K562 (cell line): Measurements from ENCODE around the gene EML5. TPM values are rescaled to one million over a fixed set of nuclear protein-coding genes. Genes with fewer than 3 reads are reported as not detected.

Source experiments
- ATAC-seq: fragments of 200-7000 bp; cut with Tn5 transposase; 3 replicates; pipeline ENCODE4 v1.9.1; 2020; ENCODE audit warnings: moderate library complexity
- BruUV-seq: library from RNA; stranded (reverse); fragments of 400-500 nt; replicated peaks from 2 replicates; lab custom pipeline; 2021; lab: Mats Ljungman, UMichigan
- CTCF ChIA-PET: fragments of 300-600 bp; formaldehyde crosslinking; extraction: SDS; loops from one replicate; lab custom pipeline; 2021; ENCODE audit warnings: low intra/inter-chr PET ratio; lab: Yijun Ruan, JAX
- POLR2A ChIA-PET: fragments of 300-600, 350-650 bp; sonication (Branson Sonifier 250); formaldehyde crosslinking; extraction: SDS; loops from one replicate; lab custom pipeline; 2021; ENCODE audit warnings: antibody characterized with exemption, inconsistent platforms; lab: Yijun Ruan, JAX
- DNase-seq, 4 experiments: peaks; one replicate each; pipeline versions ENCODE4 v3.0.0 to v3.0.0-alpha.2; 2011 to 2018; ENCODE audit warnings: low spot score in 3 of 4, mixed read lengths in 3 of 4; ENCODE audit errors: extremely low read depth in 1 of 4
- FAIRE-seq: peaks from 2 replicates; lab custom pipeline; 2011; peaks lifted over from hg19 to GRCh38; lab: Jason Lieb, UNC
- H2AFZ ChIP-seq: 2 replicates; pipeline ENCODE4 v1.6.0; 2011; ENCODE audit warnings: low read depth, low read length, control low read depth, inconsistent platforms
- H3K27ac ChIP-seq: fragments of 200-600 bp; 3 replicates; pipeline ENCODE4 v1.8.0; 2011; ENCODE audit warnings: low read depth, mild to moderate bottlenecking, control low read depth, inconsistent platforms, low read length, moderate library complexity, mixed read lengths; ENCODE audit errors: extremely low read depth
- H3K27me3 ChIP-seq, 2 experiments: fragments of 300-600 bp in 1 of 2; 2 replicates in 1 of 2; 3 replicates in 1 of 2; pipeline versions ENCODE4 v1.6.0 to v1.8.0; 2011; ENCODE audit warnings: inconsistent platforms in 2 of 2, low read length in 2 of 2, mild to moderate bottlenecking in 1 of 2, mixed read lengths in 1 of 2, moderate library complexity in 1 of 2; ENCODE audit not compliant: control insufficient read depth in 2 of 2, insufficient read depth in 2 of 2
- H3K36me3 ChIP-seq: fragments of 300-600 bp; 3 replicates; pipeline ENCODE4 v1.8.0; 2011; ENCODE audit warnings: mild to moderate bottlenecking, low read length, inconsistent platforms; ENCODE audit not compliant: control insufficient read depth, insufficient read depth
- H3K4me1 ChIP-seq, 2 experiments: fragments of 200-600 bp in 1 of 2; replicated peaks in 1 of 2; 2 replicates in 1 of 2; 3 replicates in 1 of 2; pipeline versions ENCODE4 v1.5.1 to v1.8.0; 2011; ENCODE audit warnings: inconsistent platforms in 2 of 2, low read length in 2 of 2, mild to moderate bottlenecking in 1 of 2, mixed read lengths in 1 of 2, moderate library complexity in 1 of 2; ENCODE audit not compliant: control insufficient read depth in 2 of 2, insufficient read depth in 2 of 2
- H3K4me2 ChIP-seq: 2 replicates; pipeline ENCODE4 v1.6.1; 2011; ENCODE audit warnings: low read length, control low read depth, inconsistent platforms, mixed read lengths; ENCODE audit not compliant: insufficient read depth
- H3K4me3 ChIP-seq: fragments of 200-600 bp; sonication (generic), shearing (Covaris generic); 2 replicates; pipeline ENCODE4 v1.5.1; 2016; ENCODE audit warnings: control low read depth, inconsistent platforms
- H3K79me2 ChIP-seq: fragments of 200-600 bp; 3 replicates; pipeline ENCODE4 v1.8.0; 2011; ENCODE audit warnings: low read length, inconsistent platforms; ENCODE audit not compliant: control insufficient read depth, insufficient read depth
- H3K9ac ChIP-seq, 2 experiments: 2 replicates each; pipeline versions ENCODE4 v1.6.0 to v1.6.1; 2011; ENCODE audit warnings: low read depth in 2 of 2, low read length in 2 of 2, control low read depth in 1 of 2, inconsistent platforms in 1 of 2, mild to moderate bottlenecking in 1 of 2, mixed read lengths in 1 of 2; ENCODE audit not compliant: insufficient read depth in 1 of 2
- H3K9me1 ChIP-seq: one replicate; pipeline ENCODE4 v1.6.0; 2011; ENCODE audit warnings: inconsistent platforms, mild to moderate bottlenecking, low read length, moderate library complexity; ENCODE audit not compliant: control insufficient read depth, insufficient read depth
- H3K9me3 ChIP-seq: replicated peaks from 2 replicates; pipeline ENCODE4 v1.5.1; 2011; ENCODE audit warnings: low read depth, low read length, inconsistent platforms; ENCODE audit not compliant: control insufficient read depth, insufficient read depth
- H4K20me1 ChIP-seq: replicated peaks from 2 replicates; pipeline ENCODE4 v1.6.1; 2011; ENCODE audit warnings: low read length, inconsistent platforms, mixed read lengths; ENCODE audit not compliant: control insufficient read depth, insufficient read depth
- ARID1B ChIP-seq: fragments of 450-650 bp; IDR thresholded peaks from 2 replicates; pipeline ENCODE4 v1.6.1; 2016; ENCODE audit warnings: antibody characterized with exemption, mild to moderate bottlenecking, inconsistent platforms
- FOXA3 ChIP-seq, 2 experiments: fragments of 450-650 bp in 1 of 2; sonication (generic) in 1 of 2; formaldehyde crosslinking; IDR thresholded peaks in 1 of 2; conservative IDR thresholded peaks in 1 of 2; 2 replicates each; pipeline versions ENCODE4 v1.4.0 to v1.8.0; 2020 to 2022; ENCODE audit warnings: mild to moderate bottlenecking in 2 of 2, missing genetic modification reagents in 1 of 2
- GATA2 ChIP-seq: sonication (generic); formaldehyde crosslinking; IDR thresholded peaks from 2 replicates; pipeline ENCODE4 v1.4.0; 2020; ENCODE audit warnings: mild to moderate bottlenecking, missing genetic modification reagents
- NCOR1 ChIP-seq: fragments of 450-650 bp; IDR thresholded peaks from 2 replicates; pipeline ENCODE4 v1.6.1; 2016; ENCODE audit warnings: mild to moderate bottlenecking, moderate library complexity
- NFIC ChIP-seq: fragments of 450-650 bp; IDR thresholded peaks from 2 replicates; pipeline ENCODE4 v1.6.1; 2017; ENCODE audit warnings: mild to moderate bottlenecking, inconsistent platforms
- TAL1 ChIP-seq: fragments of 450-650 bp; IDR thresholded peaks from 2 replicates; pipeline ENCODE4 v1.6.1; 2016; ENCODE audit warnings: mild to moderate bottlenecking
- TRIM24 ChIP-seq, 2 experiments: fragments of 450-650 bp; IDR thresholded peaks; 2 replicates each; pipeline ENCODE4 v1.6.1; 2016
- ZNF143 ChIP-seq: sonication (generic); formaldehyde crosslinking; IDR thresholded peaks from 2 replicates; pipeline ENCODE4 v1.9.0; 2022; ENCODE audit warnings: mild to moderate bottlenecking, missing genetic modification reagents
- WGBS: fragments of 100-300 bp; shearing (Covaris generic); methylation state at CpG from one replicate; pipeline ENCODE4 v1.1.6; 2016; ENCODE audit warnings: low coverage, mixed read lengths; ENCODE audit not compliant: insufficient coverage; ENCODE audit errors: missing lambda C conversion rate; 5-methylcytosine and 5-hydroxymethylcytosine counted together
- in situ Hi-C: fragments of 300-500 bp; cut with MboI; formaldehyde crosslinking; loops from 4 replicates; pipeline ENCODE4 v1.15.0; 2018; ENCODE audit warnings: inconsistent platforms, mixed read lengths
- intact Hi-C: fragments of 100-400 bp; cut with micrococcal nuclease; formaldehyde crosslinking; loops from 2 replicates; pipeline ENCODE4 v1.14.2; 2022
- polyA plus RNA-seq, 8 experiments: library from polyadenylated mRNA; depleted of rRNA in 4 of 8; stranded (reverse) in 5 of 8; unstranded in 3 of 8; fragments of >200 nt; fragmentation: Nextera tagmentation in 2 of 8; fragmentation: Illumina TruSeq in 1 of 8; extraction: Ambion mirVana in 2 of 8; extraction: Trizol in 1 of 8; gene quantifications; 2 replicates each; pipeline versions ENCODE4 v1.2.1 to v1.2.3, GENCODE V29; 2011 to 2014; ENCODE audit warnings: inconsistent platforms in 1 of 8, missing spikeins in 1 of 8
- total RNA-seq, 7 experiments: library from RNA; depleted of rRNA in 6 of 7; stranded (reverse); fragments of >200 nt in 6 of 7; fragmentation: Illumina TruSeq in 2 of 7; extraction: Trizol in 2 of 7; gene quantifications; 2 replicates each; pipeline versions ENCODE4 v1.2.1 to v1.2.3, GENCODE V29; 2011 to 2021; ENCODE audit warnings: low replicate concordance in 1 of 7
- TF ChIP-seq, protein P1 (sequence below): fragments of 450-650 bp; IDR thresholded peaks from 2 replicates; pipeline ENCODE4 v1.6.1; 2017; ENCODE audit warnings: antibody characterized with exemption, mild to moderate bottlenecking
- TF ChIP-seq, protein P2 (sequence below): fragments of 250-450 bp; sonication (Bioruptor Pico); IDR thresholded peaks from 2 replicates; pipeline ENCODE4 v1.8.0; 2022; ENCODE audit warnings: inconsistent platforms, mild to moderate bottlenecking, moderate library complexity, borderline replicate concordance
- TF ChIP-seq, protein P3 (sequence below), 2 experiments: fragments of 450-650 bp; conservative IDR thresholded peaks; 2 replicates each; pipeline ENCODE4 v1.6.1; 2017; ENCODE audit warnings: mild to moderate bottlenecking in 2 of 2, moderate library complexity in 2 of 2
- TF ChIP-seq, protein P4 (sequence below): sonication (generic); formaldehyde crosslinking; IDR thresholded peaks from 2 replicates; pipeline ENCODE4 v1.8.1; 2022; ENCODE audit warnings: missing genetic modification reagents

Gene EML5
- total and polyA plus RNA-seq, 9 of the 15 experiments (the other 6 are each of a cell fraction or from before 2014, with no cell fraction given) = 0.06 to 0.34 (median 0.22) TPM

DNA sequence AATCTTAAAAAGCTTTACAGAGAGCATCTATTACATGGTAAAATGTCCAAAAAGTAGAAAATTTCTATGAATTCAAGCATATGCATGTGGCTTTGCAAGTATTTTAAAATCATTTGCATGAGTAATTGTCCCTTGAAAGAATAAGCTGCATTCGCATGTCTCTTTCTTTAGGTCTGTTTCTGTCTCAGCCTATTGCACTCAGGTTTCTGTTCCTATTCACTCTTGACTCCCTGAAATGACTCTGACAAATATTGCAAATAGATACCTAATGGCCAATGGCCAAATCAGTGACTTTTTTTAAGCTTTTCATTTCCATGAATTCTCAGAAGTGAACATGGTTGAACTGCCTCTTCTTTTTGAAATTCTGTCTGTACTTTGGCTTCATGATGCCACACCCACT lies 25.3 kb upstream of the EML5 start (continued):
- TF ChIP-seq, protein P1, sequence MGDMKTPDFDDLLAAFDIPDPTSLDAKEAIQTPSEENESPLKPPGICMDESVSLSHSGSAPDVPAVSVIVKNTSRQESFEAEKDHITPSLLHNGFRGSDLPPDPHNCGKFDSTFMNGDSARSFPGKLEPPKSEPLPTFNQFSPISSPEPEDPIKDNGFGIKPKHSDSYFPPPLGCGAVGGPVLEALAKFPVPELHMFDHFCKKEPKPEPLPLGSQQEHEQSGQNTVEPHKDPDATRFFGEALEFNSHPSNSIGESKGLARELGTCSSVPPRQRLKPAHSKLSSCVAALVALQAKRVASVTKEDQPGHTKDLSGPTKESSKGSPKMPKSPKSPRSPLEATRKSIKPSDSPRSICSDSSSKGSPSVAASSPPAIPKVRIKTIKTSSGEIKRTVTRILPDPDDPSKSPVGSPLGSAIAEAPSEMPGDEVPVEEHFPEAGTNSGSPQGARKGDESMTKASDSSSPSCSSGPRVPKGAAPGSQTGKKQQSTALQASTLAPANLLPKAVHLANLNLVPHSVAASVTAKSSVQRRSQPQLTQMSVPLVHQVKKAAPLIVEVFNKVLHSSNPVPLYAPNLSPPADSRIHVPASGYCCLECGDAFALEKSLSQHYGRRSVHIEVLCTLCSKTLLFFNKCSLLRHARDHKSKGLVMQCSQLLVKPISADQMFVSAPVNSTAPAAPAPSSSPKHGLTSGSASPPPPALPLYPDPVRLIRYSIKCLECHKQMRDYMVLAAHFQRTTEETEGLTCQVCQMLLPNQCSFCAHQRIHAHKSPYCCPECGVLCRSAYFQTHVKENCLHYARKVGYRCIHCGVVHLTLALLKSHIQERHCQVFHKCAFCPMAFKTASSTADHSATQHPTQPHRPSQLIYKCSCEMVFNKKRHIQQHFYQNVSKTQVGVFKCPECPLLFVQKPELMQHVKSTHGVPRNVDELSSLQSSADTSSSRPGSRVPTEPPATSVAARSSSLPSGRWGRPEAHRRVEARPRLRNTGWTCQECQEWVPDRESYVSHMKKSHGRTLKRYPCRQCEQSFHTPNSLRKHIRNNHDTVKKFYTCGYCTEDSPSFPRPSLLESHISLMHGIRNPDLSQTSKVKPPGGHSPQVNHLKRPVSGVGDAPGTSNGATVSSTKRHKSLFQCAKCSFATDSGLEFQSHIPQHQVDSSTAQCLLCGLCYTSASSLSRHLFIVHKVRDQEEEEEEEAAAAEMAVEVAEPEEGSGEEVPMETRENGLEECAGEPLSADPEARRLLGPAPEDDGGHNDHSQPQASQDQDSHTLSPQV = no peak
- TF ChIP-seq, protein P2, sequence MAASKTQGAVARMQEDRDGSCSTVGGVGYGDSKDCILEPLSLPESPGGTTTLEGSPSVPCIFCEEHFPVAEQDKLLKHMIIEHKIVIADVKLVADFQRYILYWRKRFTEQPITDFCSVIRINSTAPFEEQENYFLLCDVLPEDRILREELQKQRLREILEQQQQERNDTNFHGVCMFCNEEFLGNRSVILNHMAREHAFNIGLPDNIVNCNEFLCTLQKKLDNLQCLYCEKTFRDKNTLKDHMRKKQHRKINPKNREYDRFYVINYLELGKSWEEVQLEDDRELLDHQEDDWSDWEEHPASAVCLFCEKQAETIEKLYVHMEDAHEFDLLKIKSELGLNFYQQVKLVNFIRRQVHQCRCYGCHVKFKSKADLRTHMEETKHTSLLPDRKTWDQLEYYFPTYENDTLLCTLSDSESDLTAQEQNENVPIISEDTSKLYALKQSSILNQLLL (CRISPR knock-in tag) = no peak

DNA sequence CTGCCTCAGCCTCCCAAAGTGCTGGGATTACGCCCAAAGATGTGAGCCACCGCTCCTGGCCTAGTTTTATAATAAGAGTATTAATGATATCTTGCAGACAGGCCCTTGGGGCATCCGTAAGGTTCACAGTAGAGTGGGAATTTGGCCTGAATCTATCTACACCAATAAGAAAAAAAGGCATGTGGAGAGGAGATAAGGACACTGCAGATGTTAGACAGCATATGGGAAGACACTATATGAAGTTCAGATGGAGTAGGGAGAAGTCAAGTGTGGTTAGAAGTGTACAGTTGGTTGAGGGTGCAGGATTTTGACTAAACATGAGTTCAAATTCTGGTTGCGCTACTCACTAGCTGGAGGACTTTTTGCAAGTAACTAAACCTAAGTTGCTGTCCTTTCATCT lies 23.2 kb upstream of the EML5 start:
- intact Hi-C loops = no loop called here
- Histone ChIP-seq H3K9ac (no peak overlapping the region), H3K36me3 (no peaks in the 10 kb centered on the region), H3K4me2 (peak overlapping the region; percentile 32; the same call in 1 of the 2 replicates), H3K79me2 (no peaks in the 10 kb centered on the region), H3K27me3 (no peaks in the 10 kb centered on the region), H3K27ac (no peak overlapping the region; the same call in 2 of the 3 replicates), H3K9me3 (no peaks in the 10 kb centered on the region), H3K4me1 (peaks cover 0 to 29% of the 10 kb centered on the region in 2 experiments; a peak in 3 of 5 replicates), H4K20me1 (no peaks in the 10 kb centered on the region), H3K9me1 (no peaks in the 10 kb centered on the region), H3K4me3 (no peak overlapping the region), H2AFZ (no peak overlapping the region)
- in situ Hi-C loops = no loop called here
- DNase-seq = peak; percentile 10 to 69 (median 26)
- ChIA-PET POLR2A (no interaction called here), CTCF (no interaction called here)
- 13% methylated on average over 2 of the region's 4 CpGs for WGBS
- no TSS peak for BruUV-seq
- FAIRE-seq = peak; percentile 23
- ATAC-seq = peak; percentile 72
- TF ChIP-seq, protein P3, sequence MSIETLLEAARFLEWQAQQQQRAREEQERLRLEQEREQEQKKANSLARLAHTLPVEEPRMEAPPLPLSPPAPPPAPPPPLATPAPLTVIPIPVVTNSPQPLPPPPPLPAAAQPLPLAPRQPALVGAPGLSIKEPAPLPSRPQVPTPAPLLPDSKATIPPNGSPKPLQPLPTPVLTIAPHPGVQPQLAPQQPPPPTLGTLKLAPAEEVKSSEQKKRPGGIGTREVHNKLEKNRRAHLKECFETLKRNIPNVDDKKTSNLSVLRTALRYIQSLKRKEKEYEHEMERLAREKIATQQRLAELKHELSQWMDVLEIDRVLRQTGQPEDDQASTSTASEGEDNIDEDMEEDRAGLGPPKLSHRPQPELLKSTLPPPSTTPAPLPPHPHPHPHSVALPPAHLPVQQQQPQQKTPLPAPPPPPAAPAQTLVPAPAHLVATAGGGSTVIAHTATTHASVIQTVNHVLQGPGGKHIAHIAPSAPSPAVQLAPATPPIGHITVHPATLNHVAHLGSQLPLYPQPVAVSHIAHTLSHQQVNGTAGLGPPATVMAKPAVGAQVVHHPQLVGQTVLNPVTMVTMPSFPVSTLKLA (conservative IDR thresholded peaks at IDR 0.05) = 0 out of 4 replicates have a peak, but pooled peaks of 1 of the 2 experiments have one; percentile 17
- TF ChIP-seq TAL1 = peak; percentile 79
- TF ChIP-seq FOXA3 (CRISPR knock-in tag; conservative IDR thresholded peaks at IDR 0.05 in 1 of 2, IDR thresholded peaks at IDR 0.05 in 1 of 2) = no peak
- TF ChIP-seq NFIC = peak; percentile 50
- peak in 1 of 2 experiments; percentile 62; a peak in 2 of 4 replicates for TF ChIP-seq TRIM24 (IDR thresholded peaks at IDR 0.05)
- TF ChIP-seq NCOR1 = peak; percentile 79
- peak; percentile 88 for TF ChIP-seq ARID1B
- peak; percentile 26; the same call in 1 of the 2 replicates for TF ChIP-seq GATA2
- no peak for TF ChIP-seq ZNF143 (CRISPR knock-in tag)
- TF ChIP-seq, protein P4, sequence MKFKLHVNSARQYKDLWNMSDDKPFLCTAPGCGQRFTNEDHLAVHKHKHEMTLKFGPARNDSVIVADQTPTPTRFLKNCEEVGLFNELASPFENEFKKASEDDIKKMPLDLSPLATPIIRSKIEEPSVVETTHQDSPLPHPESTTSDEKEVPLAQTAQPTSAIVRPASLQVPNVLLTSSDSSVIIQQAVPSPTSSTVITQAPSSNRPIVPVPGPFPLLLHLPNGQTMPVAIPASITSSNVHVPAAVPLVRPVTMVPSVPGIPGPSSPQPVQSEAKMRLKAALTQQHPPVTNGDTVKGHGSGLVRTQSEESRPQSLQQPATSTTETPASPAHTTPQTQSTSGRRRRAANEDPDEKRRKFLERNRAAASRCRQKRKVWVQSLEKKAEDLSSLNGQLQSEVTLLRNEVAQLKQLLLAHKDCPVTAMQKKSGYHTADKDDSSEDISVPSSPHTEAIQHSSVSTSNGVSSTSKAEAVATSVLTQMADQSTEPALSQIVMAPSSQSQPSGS (CRISPR knock-in tag) = no peak
